NCI-H2171 (cell line): ENCODE results near the gene KRTAP10-5.

Experiments
- DNase-seq: peaks from one replicate; lab custom pipeline; 2025; lab: John Stamatoyannopoulos, UW

The KRTAP10-5 gene

GRCh38 chr21:44549525-44550211, 30.7 kb downstream of the KRTAP10-5 start:
- no peak for DNase-seq

DNA sequence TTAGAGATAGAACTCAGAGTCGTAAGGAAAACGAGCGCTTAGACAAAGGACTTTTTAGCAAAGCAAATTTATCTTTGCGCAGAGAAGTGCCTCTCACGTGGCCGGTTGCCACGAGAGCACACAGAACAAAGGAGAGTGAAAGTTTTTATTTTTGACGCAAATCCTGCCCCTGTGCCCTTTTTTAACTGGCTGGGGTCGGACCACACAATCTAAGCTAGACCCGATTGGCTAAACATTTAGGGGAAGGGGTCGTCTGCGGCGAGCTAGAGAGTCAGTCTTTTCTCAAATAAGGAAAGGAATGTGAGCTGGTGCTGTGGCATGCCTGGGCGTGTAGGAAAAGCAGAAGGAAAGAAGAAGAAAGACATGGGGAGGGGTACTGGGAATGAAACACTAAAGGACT, 31.5 kb downstream of the KRTAP10-5 start:
- no peak for DNase-seq

- no peak for DNase-seq
These were observed 32.0 kb downstream of the KRTAP10-5 start for GRCh38 chr21:44548381-44548780.

DNA sequence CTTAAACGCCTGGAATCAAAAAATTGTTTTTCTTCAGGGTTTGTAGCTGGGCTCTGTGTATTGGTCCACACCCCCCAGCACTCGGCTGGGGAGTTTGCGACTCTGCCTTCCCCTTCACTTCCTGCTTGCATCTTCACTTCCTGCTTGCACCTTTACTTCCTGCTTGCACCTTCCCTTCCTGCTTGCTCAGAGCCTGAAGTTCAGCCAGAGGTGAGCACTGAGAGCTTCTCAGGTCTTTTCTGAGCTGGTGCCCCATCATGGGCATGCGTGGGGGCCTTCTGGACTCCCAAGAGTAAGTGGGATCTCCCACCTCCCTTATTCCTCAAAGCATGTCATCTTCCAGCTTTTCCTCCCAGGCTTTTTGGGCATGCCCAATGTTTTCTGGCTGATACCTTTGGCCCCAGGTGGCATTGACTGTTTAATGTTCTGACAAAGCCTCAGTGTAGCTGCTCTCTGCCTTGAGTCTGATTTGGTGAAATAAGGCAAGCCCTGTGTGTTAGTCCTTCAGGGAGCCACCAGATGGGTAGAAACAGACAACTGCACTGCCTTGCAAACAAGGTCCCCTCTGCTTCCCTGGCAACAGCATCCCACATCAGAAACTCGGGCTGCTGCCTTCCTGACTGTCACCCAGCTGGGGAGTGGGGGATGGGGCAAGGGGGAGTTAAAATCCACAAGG, 32.6 kb downstream of the KRTAP10-5 start:
- DNase-seq = no peak

- DNase-seq = no peak
These were observed 35.8 kb downstream of the KRTAP10-5 start for GRCh38 chr21:44544566-44544965.

DNA sequence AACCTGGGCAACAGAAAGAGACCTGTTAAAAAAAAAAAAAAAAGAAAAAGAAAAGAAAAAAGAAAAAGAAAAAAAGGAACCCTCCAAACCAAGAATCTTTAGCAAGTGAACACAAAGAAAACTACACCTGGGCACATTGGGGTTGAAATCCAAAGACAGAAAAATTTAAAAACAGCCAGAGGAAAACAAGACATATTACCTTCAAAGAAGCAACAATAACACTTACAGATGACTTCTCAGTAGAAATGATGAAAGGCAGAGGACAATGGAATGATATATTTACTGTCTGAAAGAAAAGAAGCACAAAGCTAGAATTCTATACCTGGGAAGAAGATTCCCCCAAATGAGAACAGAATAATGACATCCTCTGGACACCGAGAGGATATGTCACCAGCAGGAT, 37.7 kb downstream of the KRTAP10-5 start:
- no peak for DNase-seq

- no peak for DNase-seq
These were observed 39.6 kb downstream of the KRTAP10-5 start for GRCh38 chr21:44540741-44541288.

GRCh38 chr21:44539991-44540666, 40.3 kb downstream of the KRTAP10-5 start, which contains the start of gene KRTAP10-1:
Gene KRTAP10-1 (minus strand): TSS chr21:44540195. CDS start chr21:44540150, 45 bp downstream.
- no peak for DNase-seq

GRCh38 chr21:44539046-44539445, 41.4 kb downstream of the KRTAP10-5 start:
- no peak for DNase-seq

DNA sequence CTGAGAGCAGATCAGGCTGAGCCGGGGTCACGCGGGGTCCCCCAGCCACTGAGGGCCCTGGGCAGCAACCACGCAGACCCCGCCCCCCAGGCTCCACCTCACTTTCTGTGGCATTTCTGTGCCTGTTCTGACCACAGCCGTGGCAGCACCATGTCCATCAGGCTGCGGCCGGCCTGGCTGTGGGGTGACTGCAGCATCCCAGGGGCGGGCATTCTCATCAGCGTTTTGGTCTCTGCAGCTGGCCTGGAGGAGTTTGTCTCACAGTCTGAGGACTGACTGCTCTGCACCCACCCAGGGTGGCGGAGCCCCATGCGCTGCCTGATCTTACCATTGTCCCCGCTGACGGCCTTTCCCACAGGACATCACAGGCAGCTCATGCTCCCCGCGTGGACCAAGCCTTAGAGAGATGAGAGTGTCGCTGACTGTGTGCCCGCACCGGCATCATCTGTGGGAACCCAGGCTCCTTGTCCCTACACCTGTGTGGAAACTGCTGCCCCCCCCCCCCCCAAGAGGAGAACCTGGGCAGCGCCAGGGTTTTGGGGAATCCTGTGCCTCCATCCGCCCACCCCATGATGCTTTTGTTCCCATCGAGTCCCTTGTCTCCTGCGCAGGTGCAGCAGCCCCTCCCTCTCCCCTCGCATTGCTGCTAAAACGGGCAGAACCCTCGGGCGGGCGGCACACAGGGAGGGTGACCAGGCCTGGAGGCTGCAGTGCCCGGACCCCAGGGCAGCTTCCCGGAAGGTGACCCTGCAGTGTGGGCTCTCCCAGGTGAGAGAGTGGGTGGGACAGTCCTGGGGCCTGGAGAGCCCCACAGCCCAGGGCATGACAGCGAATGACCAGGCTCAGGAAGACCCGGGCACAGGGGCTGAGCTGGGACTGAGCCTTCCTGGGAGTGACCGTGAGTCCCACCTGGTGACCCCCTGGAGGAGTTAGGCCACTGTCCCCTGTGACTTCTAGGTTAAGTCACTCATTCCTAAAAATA, 42.2 kb downstream of the KRTAP10-5 start:
- no peak for DNase-seq

DNA sequence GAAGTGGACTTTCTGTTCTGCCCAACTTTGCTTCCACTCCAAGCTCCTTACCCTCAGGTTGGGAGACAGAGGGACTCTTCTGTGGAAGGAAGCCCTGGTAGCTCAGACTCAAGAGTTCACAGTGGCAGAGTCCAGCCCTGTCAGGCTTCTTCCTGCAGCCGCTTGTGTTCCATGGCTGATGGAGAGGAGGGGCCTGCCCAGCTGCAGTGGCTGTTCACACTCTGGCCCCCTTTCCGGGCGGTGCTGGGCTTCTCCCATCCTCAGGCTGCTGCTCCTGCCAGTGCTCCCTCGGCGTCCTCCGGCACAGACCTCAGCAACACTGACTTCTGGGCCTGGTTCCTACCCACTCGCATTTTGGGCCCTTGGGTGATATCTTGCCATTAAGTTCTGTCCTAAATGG, 44.4 kb downstream of the KRTAP10-5 start:
- DNase-seq = no peak

- no peak for DNase-seq
These were observed 45.7 kb downstream of the KRTAP10-5 start for GRCh38 chr21:44534688-44535087.

DNA sequence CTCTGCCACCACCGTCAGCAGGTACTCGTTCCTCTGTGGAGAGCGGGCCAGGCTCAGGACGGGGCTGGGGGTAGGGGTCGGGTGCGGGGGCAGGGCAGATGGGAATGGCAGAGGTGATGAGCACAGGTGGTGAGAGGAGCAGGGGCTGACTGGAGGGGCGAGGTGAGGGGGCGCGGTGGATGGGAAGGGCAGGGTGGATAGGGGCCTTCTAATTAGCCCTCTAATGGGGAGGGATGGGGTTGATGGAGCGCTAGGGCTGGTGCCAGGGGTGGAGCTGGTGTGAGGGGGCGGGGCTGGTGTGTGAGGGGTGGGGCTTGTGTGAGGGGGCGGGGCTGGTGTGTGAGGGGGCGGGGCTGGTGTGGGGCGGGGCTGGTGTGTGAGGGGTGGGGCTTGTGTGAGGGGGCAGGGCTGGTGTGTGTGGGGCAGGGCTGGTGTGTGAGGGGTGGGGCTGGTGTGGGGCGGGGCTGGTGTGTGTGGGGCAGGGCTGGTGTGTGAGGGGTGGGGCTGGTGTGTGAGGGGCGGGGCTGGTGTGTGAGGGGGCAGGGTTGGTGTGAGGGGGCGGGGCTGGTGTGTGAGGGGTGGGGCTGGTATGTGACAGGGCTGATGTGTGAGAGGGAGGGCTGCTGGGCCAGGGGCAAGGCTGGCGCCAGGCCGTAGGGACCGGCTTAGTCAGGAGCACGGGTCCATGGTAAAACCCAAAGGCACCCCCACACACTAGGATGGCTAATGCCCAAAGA, 46.3 kb downstream of the KRTAP10-5 start:
- DNase-seq = no peak

DNA sequence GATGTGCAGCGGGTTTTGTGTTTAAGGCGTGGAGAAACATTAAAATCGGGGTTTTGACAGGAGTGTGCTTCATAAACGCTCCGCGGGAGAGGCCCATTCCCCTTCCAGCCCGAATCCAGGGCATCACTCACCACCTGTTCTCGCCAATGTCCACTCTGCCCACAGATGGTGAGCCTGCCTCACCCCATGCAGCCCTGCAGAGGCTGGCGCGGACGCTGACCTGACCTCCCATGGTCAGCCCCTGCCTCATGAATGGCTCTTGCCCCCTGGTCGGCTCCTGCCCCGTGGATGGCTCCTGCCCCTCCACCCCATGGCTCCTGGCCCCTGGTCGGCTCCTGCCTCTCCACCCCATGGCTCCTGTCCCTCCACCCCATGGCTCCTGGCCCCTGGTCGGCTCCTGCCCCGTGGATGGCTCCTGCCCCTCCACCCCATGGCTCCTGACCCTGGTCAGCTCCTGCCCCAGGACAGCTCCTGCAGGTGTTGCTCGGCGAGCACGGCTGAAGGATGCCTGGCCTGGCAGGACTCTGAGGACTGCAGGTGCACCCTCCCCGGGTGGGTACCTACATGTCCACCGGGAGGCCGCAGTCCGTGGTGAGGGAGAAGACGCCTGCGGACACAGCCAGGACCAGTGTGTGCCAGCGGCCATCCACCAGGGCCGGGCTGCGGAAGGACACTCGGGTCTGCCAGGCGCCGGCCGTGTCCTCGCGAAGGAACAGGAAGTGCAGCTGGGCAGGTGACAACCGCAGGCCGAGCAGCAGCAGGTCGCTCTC, 47.1 kb downstream of the KRTAP10-5 start:
- no peak for DNase-seq

DNA sequence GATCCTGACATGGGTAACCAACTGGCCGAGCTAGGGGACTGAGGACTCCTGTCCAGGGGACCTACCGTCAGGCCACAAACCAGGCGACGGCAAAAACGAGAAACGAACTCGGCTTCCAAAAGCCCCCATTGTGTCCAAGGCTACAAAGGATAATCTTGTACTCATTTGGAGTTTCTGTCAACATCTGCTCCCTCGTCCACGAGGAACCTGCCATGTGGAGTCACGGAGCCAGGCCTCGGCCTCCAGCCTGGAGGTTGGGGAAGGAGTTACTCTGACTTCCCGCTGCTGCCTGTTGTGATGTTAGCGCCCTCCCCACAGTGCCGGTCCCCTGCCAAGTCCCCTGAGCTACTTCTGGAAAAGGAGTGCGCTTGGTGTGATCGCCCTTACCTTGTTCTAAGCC, 47.7 kb downstream of the KRTAP10-5 start:
- DNase-seq = no peak

- DNase-seq = no peak
These were observed 48.5 kb downstream of the KRTAP10-5 start for GRCh38 chr21:44531606-44532564.

- no peak for DNase-seq
These were observed 49.4 kb downstream of the KRTAP10-5 start for GRCh38 chr21:44530903-44531605.

- no peak for DNase-seq
These were observed 50.0 kb downstream of the KRTAP10-5 start for GRCh38 chr21:44530221-44530902.
